DMS114 treated with DMSO at 0.1 percent for 48 hours (cell line): ENCODE measurements around the gene NUP98.

ENCODE experiments used
- DNase-seq: peaks from one replicate; lab custom pipeline; 2025; ENCODE audit not compliant: unreplicated experiment; lab: John Stamatoyannopoulos, UW

NUP98 gene

DNA sequence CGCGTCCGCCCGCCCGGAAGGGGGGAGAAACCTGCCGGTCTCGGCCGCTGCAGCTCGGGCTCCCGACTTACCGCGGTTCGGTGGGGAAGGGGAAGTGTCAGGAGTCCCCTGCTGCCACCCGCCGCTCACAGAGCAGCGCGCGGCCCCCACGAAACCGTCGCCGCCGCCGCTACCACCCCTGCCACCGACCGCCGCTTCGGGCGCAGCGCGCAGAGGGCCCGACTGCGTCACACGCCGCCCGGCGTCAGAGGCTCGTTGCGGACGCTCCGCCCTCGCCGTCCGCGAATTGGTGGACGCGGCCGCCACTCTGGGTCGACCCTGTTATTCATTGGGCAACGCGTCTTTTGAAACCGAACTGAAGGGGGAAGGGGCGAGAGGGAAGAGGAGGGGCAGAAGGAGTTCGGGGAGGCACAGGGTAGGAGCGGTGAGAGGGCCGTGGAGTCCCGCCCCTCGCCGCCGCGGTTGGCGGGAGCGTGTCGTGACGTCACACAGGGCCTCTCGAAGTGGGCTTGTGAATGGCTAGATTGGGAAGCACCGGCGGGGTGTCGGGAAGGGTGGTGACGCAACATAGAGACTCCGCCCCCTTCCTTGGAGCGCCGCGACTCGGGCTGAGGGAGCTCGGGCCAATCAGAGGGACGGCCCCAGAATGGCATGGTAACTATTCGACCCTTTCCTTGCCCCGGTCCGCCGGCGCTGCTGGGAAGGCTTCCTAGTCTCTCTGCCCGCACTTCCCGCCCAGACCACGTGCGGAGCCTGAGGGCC is at the start of gene NUP98:
Gene NUP98 (minus strand): TSS at position 226 of the 762 bp plus-strand sequence. CDS start 15,437 bp downstream, outside the sequence.
- peak; percentile 93 for DNase-seq

GRCh38 chr11:3845670-3846069 is 48.3 kb upstream of the NUP98 start:
- DNase-seq = no peak

DNA sequence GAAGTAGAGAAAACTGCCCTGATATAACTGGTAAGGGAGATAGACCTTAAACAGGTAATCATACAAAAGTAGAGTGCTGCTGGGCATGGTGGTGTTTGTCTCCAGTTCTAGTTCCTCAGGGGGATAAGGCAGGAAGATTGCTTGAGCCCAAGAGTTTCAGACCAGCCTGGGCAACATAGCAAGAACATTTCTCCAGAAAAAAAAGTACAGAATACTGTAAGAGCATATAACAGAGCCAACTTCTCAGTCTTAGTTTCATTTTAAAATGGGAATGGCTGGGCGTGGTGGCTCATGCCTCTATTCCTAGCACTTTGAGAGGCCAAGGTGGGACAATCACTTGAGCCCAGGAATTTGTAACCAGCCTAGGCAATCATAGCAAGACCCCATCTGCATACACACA is 47.9 kb upstream of the NUP98 start:
- DNase-seq = no peak

DNA sequence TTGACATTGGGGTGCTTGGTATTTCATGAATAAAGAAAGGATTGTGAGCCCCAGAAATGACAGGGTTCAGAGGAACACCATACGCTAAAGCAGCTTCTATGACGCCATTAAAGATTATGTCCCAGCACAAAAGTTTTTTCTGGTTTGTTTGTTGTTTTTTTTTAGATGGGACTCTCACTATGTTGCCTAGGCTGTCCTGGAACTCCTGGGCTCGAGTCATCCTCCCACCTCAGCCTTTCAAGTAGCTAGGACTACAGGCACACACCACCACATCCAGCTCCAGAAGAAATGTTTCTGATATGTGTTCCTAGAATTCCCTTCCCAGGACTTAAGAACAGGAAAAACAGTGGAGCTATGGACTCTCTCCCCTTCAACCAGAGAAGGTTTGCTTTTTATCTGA is 46.0 kb upstream of the NUP98 start:
- DNase-seq = no peak

DNA sequence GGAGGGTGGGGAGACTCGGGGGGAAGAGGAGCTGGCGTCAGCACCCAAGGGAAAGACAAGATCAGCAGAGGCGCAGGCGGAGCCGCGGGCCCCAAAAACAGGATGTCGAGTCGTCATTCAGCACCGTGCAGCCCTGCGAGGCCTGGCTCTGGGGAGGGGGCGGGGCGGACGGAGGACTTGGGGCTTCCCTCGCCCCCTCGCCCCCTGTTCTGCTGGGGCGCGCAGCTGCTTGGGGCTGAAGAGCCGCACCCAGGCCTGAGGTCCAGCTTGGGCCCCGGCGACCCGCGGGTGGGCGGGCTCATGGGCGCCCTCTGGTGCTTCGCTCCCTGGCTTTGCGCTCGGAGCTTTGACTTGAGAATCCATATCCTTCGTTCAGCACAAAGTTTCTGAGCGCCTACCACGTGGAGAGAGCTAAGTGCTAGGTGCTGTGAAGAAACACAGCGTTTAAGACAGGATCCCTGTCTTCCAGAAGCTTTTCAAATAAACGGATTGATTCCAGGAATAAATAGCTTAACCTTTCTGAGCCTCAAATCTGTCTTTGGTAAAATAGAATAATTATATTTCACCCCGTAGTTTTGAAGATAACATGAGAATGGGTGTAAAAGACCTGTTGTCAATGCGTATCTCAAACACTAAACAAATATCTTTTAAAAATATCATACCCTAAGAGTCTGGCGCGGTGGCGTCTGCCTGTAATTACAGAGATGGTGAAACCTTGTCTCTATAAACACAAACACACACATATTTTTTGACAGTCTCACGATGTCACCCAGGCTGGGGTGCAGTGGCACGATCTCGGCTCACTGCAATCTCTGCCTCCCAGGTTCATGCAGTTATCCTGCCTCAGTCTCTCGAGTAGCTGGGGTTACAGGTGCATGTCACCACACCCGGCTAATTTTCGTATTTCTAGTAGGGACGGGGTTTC is 44.3 kb upstream of the NUP98 start:
- DNase-seq = peak; percentile 37

DNA sequence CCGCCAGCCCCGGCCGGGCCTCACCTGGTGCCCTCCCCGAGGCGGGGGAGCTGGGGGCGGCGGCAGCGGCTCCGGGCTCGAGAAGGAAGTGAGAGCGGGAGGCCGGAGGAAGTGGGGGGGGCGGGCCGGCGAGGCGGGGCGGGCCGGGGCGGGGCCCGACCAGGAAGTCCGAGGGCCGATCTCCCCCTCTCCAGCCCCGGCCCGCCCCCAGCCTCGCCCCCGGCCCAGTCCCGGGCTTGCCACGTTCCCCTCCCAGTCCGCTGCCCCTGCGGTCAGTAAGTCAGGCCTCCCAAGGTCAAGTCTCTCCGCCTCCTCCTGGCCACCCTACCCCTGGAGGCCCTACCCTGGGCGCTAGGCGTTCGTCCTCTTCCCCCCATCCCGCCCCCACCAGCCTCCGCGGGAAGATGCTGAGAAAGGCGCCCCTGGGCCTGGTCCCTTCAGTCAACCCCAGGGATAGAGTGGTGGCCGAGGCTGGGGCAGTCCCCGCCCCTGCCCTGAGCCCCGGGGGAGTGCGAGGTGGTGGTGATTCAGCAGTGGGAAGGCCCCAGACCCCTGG is 43.6 kb upstream of the NUP98 start, which contains the start of gene RHOG:
Gene RHOG (minus strand): TSS at position 90 of the 556 bp plus-strand sequence. CDS start 12,821 bp downstream, outside the sequence.
- DNase-seq = no peak

GRCh38 chr11:3840004-3840869 is 42.9 kb upstream of the NUP98 start:
- no peak for DNase-seq

DNA sequence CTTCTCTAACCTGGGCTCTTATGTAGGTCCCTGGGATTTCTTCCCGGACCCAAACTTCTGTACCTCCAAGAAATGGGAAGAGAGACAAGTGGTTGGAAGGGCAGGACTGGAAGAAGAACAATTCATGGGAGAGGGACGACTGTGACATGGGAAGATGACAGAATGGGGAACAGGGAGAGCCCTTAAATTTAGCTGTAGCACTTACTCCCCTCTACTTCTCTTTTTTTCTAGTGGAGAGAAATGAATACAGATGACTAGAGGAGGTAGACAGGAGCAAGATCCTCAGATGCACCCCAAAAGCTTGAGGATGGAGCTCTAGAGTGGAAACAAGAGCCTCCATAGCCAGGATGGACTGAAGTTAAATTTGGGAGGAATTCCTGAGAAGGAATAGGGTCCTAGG is 41.1 kb upstream of the NUP98 start:
- DNase-seq = no peak

DNA sequence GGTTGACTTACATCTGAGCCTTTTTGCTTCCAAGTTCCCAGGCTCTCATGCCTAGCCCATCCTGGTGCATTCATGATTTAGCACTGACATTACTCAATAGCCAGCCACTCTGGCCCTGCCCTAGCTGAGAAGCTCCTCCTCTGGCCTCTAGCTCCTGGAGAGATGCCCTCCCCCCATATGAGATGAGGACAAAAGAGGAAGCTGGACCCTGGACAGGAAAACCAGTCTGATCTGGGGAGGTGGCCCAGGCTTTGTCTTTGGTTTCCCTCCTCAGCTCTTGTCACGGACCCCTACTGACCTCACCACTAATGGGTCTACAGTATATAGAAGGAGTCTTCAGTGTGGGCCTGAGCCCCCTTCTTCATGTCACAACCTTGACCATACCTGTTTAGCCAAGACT is 40.4 kb upstream of the NUP98 start:
- no peak for DNase-seq

DNA sequence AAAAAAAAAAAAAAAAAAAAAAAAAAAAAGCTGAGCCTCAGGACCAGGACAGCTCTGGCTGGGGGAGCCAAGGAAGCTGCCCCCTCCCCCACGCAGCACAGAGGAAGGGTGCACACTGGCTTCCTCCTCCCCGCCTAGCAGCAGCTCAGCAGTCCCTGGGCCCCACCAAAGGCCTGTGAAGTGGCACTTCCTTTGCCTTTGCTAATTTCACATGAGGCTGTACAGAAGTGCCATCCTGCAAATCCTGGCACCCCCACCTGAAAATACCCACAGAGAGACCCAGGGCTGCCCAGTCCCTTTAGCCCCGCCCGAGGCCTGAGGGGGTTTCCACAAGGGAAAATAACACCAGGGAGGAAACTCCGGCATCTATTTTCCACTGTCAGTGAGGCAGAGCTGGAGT is 39.5 kb upstream of the NUP98 start:
- no peak for DNase-seq

- DNase-seq = no peak
These were observed 38.4 kb upstream of the NUP98 start for GRCh38 chr11:3835751-3836150.

GRCh38 chr11:3834664-3835461 is 37.5 kb upstream of the NUP98 start:
- DNase-seq = no peak

DNA sequence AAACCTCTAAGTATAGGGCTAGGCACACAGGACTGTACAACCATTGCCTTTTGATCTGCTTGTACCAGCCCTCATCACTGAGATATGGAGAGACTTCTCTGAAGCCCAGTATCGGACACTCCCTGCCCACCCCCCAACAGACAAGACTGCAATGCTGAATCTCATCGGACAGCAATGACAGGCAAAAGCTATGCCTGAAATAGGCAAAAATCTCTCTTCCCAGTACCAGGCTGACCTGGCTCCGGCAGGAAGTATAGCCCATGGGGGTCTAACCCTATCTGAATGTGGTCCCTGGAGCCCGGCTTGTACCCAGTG is 37.0 kb upstream of the NUP98 start:
- DNase-seq = no peak

DNA sequence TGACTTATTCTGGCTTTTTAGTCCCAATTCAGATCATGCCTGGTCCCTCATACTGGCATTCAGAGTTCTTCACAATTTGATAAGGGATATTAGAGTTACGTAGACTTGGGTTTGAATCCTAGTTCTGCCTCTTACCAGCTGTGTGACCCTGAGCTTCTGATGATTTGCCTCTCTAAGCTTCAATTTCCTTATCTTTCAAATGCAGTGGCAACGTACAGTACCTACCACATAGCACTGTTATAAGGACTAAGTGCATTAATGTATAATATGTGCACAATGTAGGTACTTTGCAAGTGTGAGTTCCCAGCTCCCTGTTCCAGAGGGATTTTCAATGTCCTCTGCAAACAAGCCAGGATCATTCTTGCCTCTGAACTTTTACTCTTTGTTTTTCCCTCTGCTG is 36.1 kb upstream of the NUP98 start:
- no peak for DNase-seq

DNA sequence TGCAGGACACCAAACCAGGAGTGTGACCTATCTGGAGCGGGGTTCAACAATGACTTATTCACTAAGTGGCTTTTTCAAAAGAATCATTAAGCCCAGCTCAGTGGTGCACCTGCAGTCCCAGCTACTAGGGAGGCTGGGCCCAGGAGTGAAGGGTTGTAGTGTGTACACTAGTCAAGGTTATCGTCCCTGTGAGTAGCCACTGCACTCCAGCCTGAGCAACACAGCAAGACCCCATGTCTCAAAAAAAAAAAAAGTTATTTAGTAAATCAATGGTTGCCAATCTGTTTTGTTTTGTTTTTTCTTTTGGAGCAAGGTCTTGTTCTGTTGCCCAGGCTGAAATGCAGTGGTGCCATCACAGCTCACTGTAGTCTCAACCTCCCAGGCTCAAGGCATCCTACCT is 35.5 kb upstream of the NUP98 start:
- no peak for DNase-seq

GRCh38 chr11:3831378-3832239 is 34.3 kb upstream of the NUP98 start:
- DNase-seq = no peak

DNA sequence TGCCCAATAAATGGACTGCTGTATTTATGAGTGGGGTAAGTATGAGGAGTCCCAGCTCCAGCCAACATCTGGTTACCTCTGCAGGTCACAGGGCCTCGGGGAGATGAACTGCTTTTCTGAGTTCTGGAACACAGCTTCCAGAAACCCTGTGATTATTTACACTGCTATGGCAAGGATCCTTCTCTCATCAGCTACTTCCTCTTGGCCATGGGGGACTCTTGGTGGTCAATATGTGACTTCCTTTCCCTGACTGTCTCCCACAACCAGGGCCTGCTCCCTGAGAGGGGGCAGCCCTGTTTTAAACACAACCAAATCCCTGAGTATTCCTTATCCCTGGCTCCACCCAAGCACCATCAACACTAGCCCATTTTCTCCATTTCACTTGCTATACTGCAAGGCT is 33.4 kb upstream of the NUP98 start:
- no peak for DNase-seq

GRCh38 chr11:3830088-3830487 is 32.7 kb upstream of the NUP98 start:
- DNase-seq = no peak
